Natural killer cell (primary cell): ENCODE results near the gene MKRN3. TPM values are rescaled to one million over a fixed set of nuclear protein-coding genes. Genes with fewer than 3 reads are reported as not detected.

Experiments
- ATAC-seq, 3 donors: fragments of 150-1000 bp in 2 of 3; fragments of 200-7000 bp in 1 of 3; cut with Tn5 transposase; 1 replicate in 1 of 3; 2 replicates in 2 of 3; pipeline ENCODE4 v1.10.0; 2021; ENCODE audit warnings: mild to moderate bottlenecking in 2 of 3, moderate library complexity in 2 of 3
- DNase-seq, 2 donors: peaks; one replicate each; pipeline versions ENCODE4 v3.0.0 to v3.0.0-alpha.2; 2013 to 2021; ENCODE audit warnings: mixed read lengths in 1 of 2
- H3K27ac ChIP-seq: one replicate; pipeline ENCODE4 v1.5.1; 2013; ENCODE audit warnings: mild to moderate bottlenecking, low read length
- H3K27me3 ChIP-seq: one replicate; pipeline ENCODE4 v1.6.1; 2013; ENCODE audit warnings: low read length; ENCODE audit not compliant: control insufficient read depth, insufficient read depth
- H3K36me3 ChIP-seq: one replicate; pipeline ENCODE4 v1.6.1; 2013; ENCODE audit warnings: low read length; ENCODE audit not compliant: control insufficient read depth, insufficient read depth
- H3K4me1 ChIP-seq: one replicate; pipeline ENCODE4 v1.6.1; 2013; ENCODE audit warnings: low read length; ENCODE audit not compliant: control insufficient read depth, insufficient read depth
- H3K4me3 ChIP-seq: one replicate; pipeline ENCODE4 v1.5.1; 2013; ENCODE audit warnings: low read length
- H3K9me3 ChIP-seq: one replicate; pipeline ENCODE4 v1.6.1; 2013; ENCODE audit warnings: low read length; ENCODE audit not compliant: control insufficient read depth, insufficient read depth
- H3K27ac Mint-ChIP-seq, 2 donors: one replicate each; pipeline ENCODE4 v1.8.0; 2022; ENCODE audit warnings: mild to moderate bottlenecking in 2 of 2, mixed read lengths in 2 of 2, moderate library complexity in 1 of 2
- H3K27me3 Mint-ChIP-seq, 2 donors: one replicate each; pipeline ENCODE4 v1.8.0; 2022; ENCODE audit warnings: low read depth in 2 of 2, mixed read lengths in 2 of 2
- H3K36me3 Mint-ChIP-seq: one replicate; pipeline ENCODE4 v1.8.0; 2022; ENCODE audit warnings: mixed read lengths
- H3K4me1 Mint-ChIP-seq, 2 donors: one replicate each; pipeline ENCODE4 v1.8.0; 2022; ENCODE audit warnings: mixed read lengths in 2 of 2
- H3K4me3 Mint-ChIP-seq: one replicate; pipeline ENCODE4 v1.8.0; 2022; ENCODE audit warnings: mild to moderate bottlenecking, moderate library complexity, mixed read lengths
- H3K9me3 Mint-ChIP-seq, 2 donors: one replicate each; pipeline ENCODE4 v1.8.0; 2022; ENCODE audit warnings: mixed read lengths in 2 of 2
- CTCF ChIP-seq: fragments of 200-600 bp; IDR thresholded peaks from one replicate; pipeline ENCODE4 v1.8.0; 2022; ENCODE audit warnings: antibody characterized with exemption
- WGBS: methylation state at CpG from one replicate; pipeline ENCODE4 v1.1.7; 2013; ENCODE audit warnings: missing lambda C conversion rate; ENCODE audit not compliant: insufficient coverage; 5-methylcytosine and 5-hydroxymethylcytosine counted together
- intact Hi-C: fragments of 100-400 bp; cut with micrococcal nuclease; formaldehyde crosslinking; loops from one replicate; pipeline ENCODE4 v1.14.2; 2022
- total RNA-seq, 4 donors: library from RNA; stranded (reverse); fragments of 120-200 nt in 1 of 4; gene quantifications; one replicate each; pipeline versions ENCODE4 v1.2.3 to v1.2.4, GENCODE V29; 2013 to 2022

MKRN3 gene
- total RNA-seq, result 1 to 10 TPM in 2 of 3 donors, under 1 TPM in 1; 0.30 to 4.7 (median 1.8) TPM
- 2.8 TPM for total RNA-seq (2013)

DNA sequence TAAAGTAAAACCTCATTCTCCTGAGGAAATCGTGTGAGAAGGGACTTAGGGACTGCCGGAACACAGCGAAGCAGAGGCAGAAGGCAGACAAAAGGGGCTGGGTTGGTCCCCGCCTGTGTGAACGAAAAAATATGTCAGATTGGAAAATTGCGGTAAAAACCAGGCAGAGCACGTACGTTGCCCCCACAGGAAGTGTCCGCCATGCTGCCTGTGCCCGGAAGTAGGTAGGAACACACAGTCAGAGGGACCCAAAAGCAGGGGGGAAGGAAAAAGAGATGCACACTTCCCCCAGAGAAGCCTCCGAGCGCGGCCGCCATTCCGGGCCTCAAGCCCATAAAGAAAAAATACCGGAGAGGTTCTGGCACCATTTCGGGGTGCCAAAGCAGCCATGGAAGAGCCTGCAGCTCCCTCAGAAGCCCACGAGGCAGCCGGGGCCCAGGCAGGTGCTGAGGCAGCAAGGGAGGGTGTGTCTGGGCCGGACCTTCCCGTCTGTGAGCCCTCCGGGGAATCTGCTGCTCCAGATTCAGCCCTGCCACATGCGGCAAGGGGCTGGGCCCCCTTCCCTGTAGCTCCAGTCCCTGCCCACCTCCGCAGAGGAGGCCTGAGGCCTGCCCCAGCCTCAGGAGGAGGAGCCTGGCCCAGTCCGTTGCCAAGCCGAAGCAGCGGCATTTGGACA lies at the start of gene MKRN3:
MKRN3 (plus strand) TSS at position 280 of the 676 bp plus-strand sequence; CDS start at position 389, 109 bp downstream.
- Histone ChIP-seq H3K4me1 (no peaks in the 10 kb centered on the region), H3K27me3 (peaks cover 2% of the 10 kb centered on the region), H3K27ac (peak within 1 kb of the TSS; percentile 74), H3K4me3 (peak within 1 kb of the TSS; percentile 54), H3K9me3 (peaks cover 3% of the 10 kb centered on the region), H3K36me3 (no peaks in the 10 kb centered on the region)
- H3K4me3 Mint-ChIP-seq, result peak within 1 kb of the TSS; percentile 81
- peaks cover 7% of the 10 kb centered on the region for H3K36me3 Mint-ChIP-seq
- intact Hi-C loops, result no loop called here
- peak in 2 of 3 donors; percentile 84 for ATAC-seq
- peaks cover 0 to 3% of the 10 kb centered on the region in 2 donors for H3K27me3 Mint-ChIP-seq
- no peak for TF ChIP-seq CTCF
- H3K9me3 Mint-ChIP-seq, result peaks cover 0 to 2% of the 10 kb centered on the region in 2 donors
- peak within 1 kb of the TSS; percentile 65 to 85 for H3K27ac Mint-ChIP-seq
- peak; percentile 43 to 70 for DNase-seq
- no peaks in the 10 kb centered on the region for H3K4me1 Mint-ChIP-seq
- 80% methylated on average over 27 of the region's 27 CpGs for WGBS

GRCh38 chr15:23516866-23517265 lies 48.6 kb upstream of the MKRN3 start:
- Histone ChIP-seq H3K36me3 (no peaks in the 10 kb centered on the region), H3K27me3 (no peaks in the 10 kb centered on the region), H3K27ac (no peak overlapping the region), H3K4me3 (no peak overlapping the region), H3K9me3 (no peaks in the 10 kb centered on the region), H3K4me1 (no peaks in the 10 kb centered on the region)
- no peak for TF ChIP-seq CTCF
- Mint-ChIP-seq H3K27ac (no peak overlapping the region), H3K4me3 (no peak overlapping the region), H3K4me1 (no peaks in the 10 kb centered on the region), H3K9me3 (peaks cover 4% of the 10 kb centered on the region in 2 donors), H3K36me3 (no peaks in the 10 kb centered on the region), H3K27me3 (no peaks in the 10 kb centered on the region)
- WGBS, result 68% methylated on average over 4 of the region's 4 CpGs
- no peak for DNase-seq
- intact Hi-C loops, result no loop called here
- no peak for ATAC-seq

GRCh38 chr15:23518104-23518503 lies 47.4 kb upstream of the MKRN3 start:
- Histone ChIP-seq H3K4me3 (no peak overlapping the region), H3K36me3 (no peaks in the 10 kb centered on the region), H3K27ac (no peak overlapping the region), H3K4me1 (no peaks in the 10 kb centered on the region), H3K9me3 (no peaks in the 10 kb centered on the region), H3K27me3 (no peaks in the 10 kb centered on the region)
- Mint-ChIP-seq H3K9me3 (peaks cover 4% of the 10 kb centered on the region in 2 donors), H3K27me3 (no peaks in the 10 kb centered on the region), H3K36me3 (no peaks in the 10 kb centered on the region), H3K4me3 (no peak overlapping the region), H3K27ac (no peak overlapping the region), H3K4me1 (no peaks in the 10 kb centered on the region)
- 87% methylated on average over 5 of the region's 5 CpGs for WGBS
- intact Hi-C loops, result no loop called here
- ATAC-seq (no peak), DNase-seq (no peak)
- TF ChIP-seq CTCF, result no peak

DNA sequence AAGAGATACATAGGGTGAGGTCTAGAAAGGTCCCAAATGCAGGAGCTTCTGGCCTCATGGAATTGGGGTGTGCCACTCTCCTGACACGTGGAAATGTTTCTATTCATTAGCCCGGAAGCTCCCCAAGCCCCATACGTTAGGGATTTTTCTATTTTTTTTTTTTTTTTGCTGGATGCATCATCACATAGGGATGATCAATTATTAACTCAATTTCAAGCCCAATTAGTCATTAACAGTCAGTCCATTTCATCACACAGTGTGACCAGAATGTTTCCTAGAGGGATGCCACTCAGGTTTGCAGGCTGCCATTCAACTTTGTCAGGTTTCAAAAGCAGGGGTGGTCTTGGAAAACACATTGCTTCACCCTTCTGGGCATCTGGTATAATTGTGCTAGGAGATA lies 40.7 kb upstream of the MKRN3 start:
- H3K27ac ChIP-seq, result no peak overlapping the region
- Mint-ChIP-seq H3K4me1 (no peaks in the 10 kb centered on the region), H3K4me3 (no peak overlapping the region), H3K27me3 (no peaks in the 10 kb centered on the region), H3K27ac (no peak overlapping the region), H3K36me3 (no peaks in the 10 kb centered on the region), H3K9me3 (peaks cover 0 to 2% of the 10 kb centered on the region in 2 donors)
- H3K27me3 ChIP-seq, result no peaks in the 10 kb centered on the region
- TF ChIP-seq CTCF, result no peak
- H3K9me3 ChIP-seq, result no peaks in the 10 kb centered on the region
- no peak for DNase-seq
- ATAC-seq, result no peak
- no peaks in the 10 kb centered on the region for H3K4me1 ChIP-seq
- intact Hi-C loops, result no loop called here
- H3K4me3 ChIP-seq, result no peak overlapping the region
- WGBS, result 78% methylated on average over 3 of the region's 3 CpGs
- no peaks in the 10 kb centered on the region for H3K36me3 ChIP-seq
